GM18909 (cell line): ENCODE data around the gene EML1.

Experiments
- ATAC-seq: cut with Tn5 transposase; IDR thresholded peaks from one replicate; pipeline ENCODE4 v1.9.1; 2021; ENCODE audit warnings: mild to moderate bottlenecking; ENCODE audit not compliant: unreplicated experiment, poor library complexity

EML1 gene

GRCh38 chr14:99887407-99887806 is 94.2 kb downstream of the EML1 start:
- ATAC-seq: no peak

GRCh38 chr14:99888149-99888548 is 94.9 kb downstream of the EML1 start:
- no peak for ATAC-seq

- ATAC-seq: no peak
These were observed 96.1 kb downstream of the EML1 start for GRCh38 chr14:99889268-99889667.

GRCh38 chr14:99891266-99891665 is 98.1 kb downstream of the EML1 start:
- no peak for ATAC-seq

- no peak for ATAC-seq
These were observed 98.7 kb downstream of the EML1 start for GRCh38 chr14:99891900-99892299.

GRCh38 chr14:99892406-99892805 is 99.2 kb downstream of the EML1 start:
- ATAC-seq: no peak

GRCh38 chr14:99896361-99896760 is 103.1 kb downstream of the EML1 start:
- ATAC-seq: no peak

- ATAC-seq: no peak
These were observed 106.5 kb downstream of the EML1 start for GRCh38 chr14:99899578-99900178.

GRCh38 chr14:99902925-99903324 is 109.7 kb downstream of the EML1 start:
- ATAC-seq: no peak

GRCh38 chr14:99904506-99904905 is 111.3 kb downstream of the EML1 start:
- ATAC-seq: no peak

GRCh38 chr14:99905121-99905520 is 111.9 kb downstream of the EML1 start:
- no peak for ATAC-seq

GRCh38 chr14:99907761-99908652 is 114.8 kb downstream of the EML1 start:
- ATAC-seq: no peak

GRCh38 chr14:99908653-99909250 is 115.5 kb downstream of the EML1 start:
- no peak for ATAC-seq

- ATAC-seq: no peak
These were observed 116.4 kb downstream of the EML1 start for GRCh38 chr14:99909513-99910064.

- no peak for ATAC-seq
These were observed 117.4 kb downstream of the EML1 start for GRCh38 chr14:99910337-99911309.

- no peak for ATAC-seq
These were observed 122.3 kb downstream of the EML1 start for GRCh38 chr14:99915305-99916090.

- ATAC-seq: no peak
These were observed 122.8 kb downstream of the EML1 start for GRCh38 chr14:99916091-99916383.

- ATAC-seq: no peak
These were observed 125.6 kb downstream of the EML1 start for GRCh38 chr14:99918781-99919180.

GRCh38 chr14:99921425-99921824 is 128.2 kb downstream of the EML1 start:
- no peak for ATAC-seq
